ENCODE data around the gene ATP6AP2.

GRCh38 chrX:40537310-40537709 lies 43.5 kb upstream of the ATP6AP2 start:
- no peak for TF ChIP-seq REST (IDR thresholded peaks at IDR 0.05; ENCODE audit: low read depth)
- TF ChIP-seq TAF1 (IDR thresholded peaks at IDR 0.05; ENCODE audit: low read depth), result no peak
- TF ChIP-seq, protein P1, sequence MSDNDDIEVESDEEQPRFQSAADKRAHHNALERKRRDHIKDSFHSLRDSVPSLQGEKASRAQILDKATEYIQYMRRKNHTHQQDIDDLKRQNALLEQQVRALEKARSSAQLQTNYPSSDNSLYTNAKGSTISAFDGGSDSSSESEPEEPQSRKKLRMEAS (IDR thresholded peaks at IDR 0.05), result no peak
- TF ChIP-seq TEAD4 (IDR thresholded peaks at IDR 0.05), result no peak
- TF ChIP-seq RAD21 (IDR thresholded peaks at IDR 0.05; ENCODE audit: low read depth), result no peak
- no peak for TF ChIP-seq EGR1 (IDR thresholded peaks at IDR 0.05)
- TF ChIP-seq CEBPB (IDR thresholded peaks at IDR 0.05), result no peak
- TF ChIP-seq, protein P2, sequence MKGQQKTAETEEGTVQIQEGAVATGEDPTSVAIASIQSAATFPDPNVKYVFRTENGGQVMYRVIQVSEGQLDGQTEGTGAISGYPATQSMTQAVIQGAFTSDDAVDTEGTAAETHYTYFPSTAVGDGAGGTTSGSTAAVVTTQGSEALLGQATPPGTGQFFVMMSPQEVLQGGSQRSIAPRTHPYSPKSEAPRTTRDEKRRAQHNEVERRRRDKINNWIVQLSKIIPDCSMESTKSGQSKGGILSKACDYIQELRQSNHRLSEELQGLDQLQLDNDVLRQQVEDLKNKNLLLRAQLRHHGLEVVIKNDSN (IDR thresholded peaks at IDR 0.05), result no peak
- no peak for TF ChIP-seq YY1 (IDR thresholded peaks at IDR 0.05; ENCODE audit: low read depth)
- no peak for TF ChIP-seq CREB1 (IDR thresholded peaks at IDR 0.05; ENCODE audit: low read depth)
- no peak for TF ChIP-seq NFIC (IDR thresholded peaks at IDR 0.05)

Measured in Ishikawa (cell line).